Fibroblast of skin of left biceps (primary cell): Measurements from ENCODE around the gene ZC3H4.
A peak's percentile ranks its signal among the peaks of the same experiment; 100 is the strongest.

ENCODE experiments used
- DNase-seq, 2 experiments: peaks; one replicate each; pipeline ENCODE4 v3.0.0-alpha.2; 2013; ENCODE audit warnings: low read depth in 2 of 2

ZC3H4 gene

DNA sequence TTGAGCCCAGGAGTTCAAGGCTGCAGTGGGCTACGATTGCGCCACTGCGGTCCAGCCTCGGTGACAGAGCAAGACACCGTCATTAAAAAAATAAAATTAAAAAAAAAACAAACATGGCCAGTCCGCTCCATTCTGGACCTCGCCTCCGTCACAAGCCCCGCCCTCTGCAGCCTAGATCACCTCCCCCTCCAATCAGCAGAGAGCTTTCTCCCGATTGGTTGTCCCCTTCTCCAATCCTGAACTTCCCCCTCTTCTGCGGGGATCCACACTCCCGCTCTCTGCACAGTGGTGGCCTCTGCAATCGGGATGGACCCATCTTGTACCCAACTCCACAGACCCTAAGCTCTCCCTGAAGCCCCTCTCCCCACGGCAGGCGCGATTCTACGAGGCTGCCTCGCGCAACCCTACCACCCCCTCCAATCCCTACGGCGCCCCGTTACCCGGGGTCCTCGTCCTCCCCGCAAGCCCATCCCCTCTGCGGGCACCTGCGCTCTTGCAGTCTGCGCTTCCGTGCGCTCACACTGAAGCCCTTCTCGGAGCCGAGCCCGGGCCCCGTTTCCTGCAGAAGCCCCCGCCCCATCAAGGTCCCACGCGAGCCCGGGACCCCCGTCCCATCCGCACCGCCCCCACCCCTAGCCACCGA, 65.7 kb downstream of the ZC3H4 start:
- peak; percentile 70 to 72 for DNase-seq

DNA sequence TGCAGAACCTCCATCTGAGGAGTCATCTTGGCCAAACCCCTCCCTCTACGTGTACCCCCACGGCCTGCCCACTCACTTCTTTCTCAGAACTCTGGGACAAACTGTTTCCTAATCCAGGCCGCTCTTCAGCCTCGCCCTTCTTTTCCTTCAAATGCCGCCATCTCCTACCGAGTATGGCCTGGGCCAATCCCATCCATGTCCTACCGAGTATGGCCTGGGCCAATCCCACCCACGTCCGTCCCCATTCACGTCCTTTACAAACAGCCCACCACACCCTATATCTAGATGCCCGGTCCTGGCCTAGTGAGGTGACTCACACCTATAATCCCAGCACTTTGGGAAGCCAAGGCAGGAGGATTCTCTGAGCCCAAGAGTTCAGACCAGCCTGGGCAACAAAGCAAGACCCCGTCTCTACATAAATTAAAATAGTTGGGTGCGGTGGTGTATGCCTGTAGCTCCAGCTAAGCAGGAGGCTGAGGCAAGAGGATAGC, 66.3 kb downstream of the ZC3H4 start:
- no peak for DNase-seq

GRCh38 chr19:47045867-47046470, 67.6 kb downstream of the ZC3H4 start:
- no peak for DNase-seq

- no peak for DNase-seq
These were observed 68.4 kb downstream of the ZC3H4 start for GRCh38 chr19:47044946-47045866.

- no peak for DNase-seq
These were observed 72.7 kb downstream of the ZC3H4 start for GRCh38 chr19:47040869-47041268.

- DNase-seq, result no peak
These were observed 74.2 kb downstream of the ZC3H4 start for GRCh38 chr19:47039239-47039874.

DNA sequence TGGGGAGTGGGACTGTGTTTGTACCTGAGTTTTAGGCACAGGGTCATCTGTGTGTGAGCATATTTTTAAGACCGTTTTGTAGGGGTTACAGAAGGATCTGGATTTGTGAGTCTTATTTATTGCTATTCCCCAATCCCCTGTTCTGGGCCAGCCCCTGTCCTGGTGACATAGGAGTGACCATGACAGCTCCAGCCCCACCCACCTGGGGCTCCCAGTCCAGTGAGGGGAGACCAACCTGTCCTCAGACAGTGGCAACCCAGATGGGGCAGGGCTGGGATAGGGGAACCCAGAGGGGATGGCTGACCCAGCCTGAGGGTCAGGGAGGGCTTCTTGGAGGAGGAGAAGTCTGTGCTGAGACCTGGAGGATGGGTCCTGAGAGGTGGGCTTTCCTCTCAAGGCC, 75.8 kb downstream of the ZC3H4 start:
- no peak for DNase-seq

DNA sequence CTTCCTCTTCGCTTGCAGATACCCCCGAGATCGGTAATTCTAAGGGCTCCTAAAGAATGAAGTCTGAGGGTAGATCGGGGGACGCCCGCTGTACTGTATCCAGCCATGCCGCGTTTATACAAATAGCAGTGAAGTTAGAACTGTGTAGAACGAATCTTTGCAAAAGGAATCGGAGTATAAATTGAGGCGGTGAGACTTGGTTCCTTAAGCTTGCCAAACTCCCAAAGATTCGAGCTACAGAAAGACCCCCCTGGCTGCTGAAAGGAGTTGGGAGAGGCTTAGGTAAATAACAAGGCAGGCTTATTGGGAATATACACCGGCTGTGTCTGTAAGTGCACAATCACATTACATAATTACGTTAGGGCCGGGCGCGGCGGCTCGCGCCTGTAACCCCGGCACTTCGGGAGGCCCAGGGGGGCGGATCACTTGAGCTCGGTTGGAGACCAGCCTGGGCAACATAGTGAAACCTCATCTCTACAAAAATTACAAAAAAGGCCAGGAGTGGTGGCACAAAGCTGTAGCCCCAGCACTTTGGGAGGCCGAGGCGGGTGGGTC, 77.4 kb downstream of the ZC3H4 start:
- DNase-seq, result no peak

GRCh38 chr19:47035127-47036096, 78.2 kb downstream of the ZC3H4 start:
- peak; percentile 33 to 36 for DNase-seq

DNA sequence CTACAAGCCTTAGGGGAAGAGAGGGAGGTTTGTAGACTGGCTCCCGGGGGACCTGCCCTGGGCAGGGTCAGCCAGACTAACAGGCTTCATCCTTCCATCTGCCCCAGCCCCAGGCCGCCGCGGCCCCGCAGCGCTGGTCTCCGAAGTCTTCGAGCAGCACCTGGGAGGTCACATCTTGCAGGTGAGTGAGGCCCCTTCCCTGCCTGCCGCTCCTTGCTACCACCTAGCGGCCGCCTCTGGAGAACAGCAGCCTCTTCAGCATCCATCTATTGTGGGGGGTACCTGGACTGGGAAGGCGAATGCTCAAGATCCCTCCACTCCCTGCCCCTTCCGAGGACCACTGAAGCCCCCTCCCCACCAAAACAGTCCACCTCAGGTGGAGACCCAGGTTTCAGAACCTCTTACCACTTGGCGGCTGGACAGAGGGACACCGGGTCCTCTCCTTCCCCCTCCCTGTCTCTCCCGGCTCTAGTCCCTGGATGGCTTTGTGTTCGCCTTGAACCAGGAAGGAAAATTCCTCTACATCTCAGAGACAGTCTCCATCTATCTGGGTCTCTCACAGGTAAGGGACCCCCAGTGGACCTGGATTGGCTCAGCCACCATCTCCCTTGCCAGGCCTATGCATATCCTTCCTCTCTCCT, 81.3 kb downstream of the ZC3H4 start:
- DNase-seq, result no peak

DNA sequence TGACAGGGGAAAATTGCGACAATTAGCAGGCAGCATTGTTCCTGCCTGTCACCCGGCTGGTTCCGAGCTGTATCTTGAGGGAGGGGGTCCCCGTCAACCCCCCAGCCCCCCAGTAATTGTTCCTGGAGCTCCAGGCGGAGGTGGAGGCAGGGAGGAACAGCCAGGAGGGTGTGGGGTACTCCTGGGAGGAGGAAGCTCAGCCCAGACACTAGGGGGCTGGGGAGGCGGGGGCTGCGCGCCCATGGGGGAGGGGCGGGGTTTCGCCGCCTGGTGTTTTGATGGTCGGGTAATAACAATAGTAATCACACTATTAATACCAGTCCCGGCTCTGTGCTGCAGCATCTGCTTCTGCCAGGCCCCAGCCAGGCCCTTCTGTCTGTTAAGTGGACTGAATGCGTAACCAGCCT, 85.4 kb downstream of the ZC3H4 start:
- no peak for DNase-seq

- no peak for DNase-seq
These were observed 85.9 kb downstream of the ZC3H4 start for GRCh38 chr19:47027586-47028088.

DNA sequence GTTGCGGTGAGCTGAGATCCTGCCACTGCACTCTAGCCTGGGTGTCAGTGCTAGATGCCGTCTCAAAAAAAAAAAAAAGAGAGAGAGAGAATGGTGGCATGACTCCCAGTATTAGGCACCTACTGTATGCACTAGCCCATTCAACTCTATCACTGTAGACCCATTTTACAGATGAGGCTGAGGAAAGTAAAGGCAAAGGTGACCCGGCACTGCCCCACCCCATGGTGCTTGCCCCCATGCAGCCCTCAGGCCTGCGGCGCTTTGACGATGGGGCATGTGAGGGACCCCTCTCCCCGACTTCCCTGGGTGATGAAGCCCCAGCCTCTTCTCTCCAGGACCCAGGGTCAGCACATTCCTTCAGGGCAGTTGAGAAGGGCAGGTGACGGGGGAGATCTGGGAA, 86.7 kb downstream of the ZC3H4 start:
- DNase-seq, result no peak

DNA sequence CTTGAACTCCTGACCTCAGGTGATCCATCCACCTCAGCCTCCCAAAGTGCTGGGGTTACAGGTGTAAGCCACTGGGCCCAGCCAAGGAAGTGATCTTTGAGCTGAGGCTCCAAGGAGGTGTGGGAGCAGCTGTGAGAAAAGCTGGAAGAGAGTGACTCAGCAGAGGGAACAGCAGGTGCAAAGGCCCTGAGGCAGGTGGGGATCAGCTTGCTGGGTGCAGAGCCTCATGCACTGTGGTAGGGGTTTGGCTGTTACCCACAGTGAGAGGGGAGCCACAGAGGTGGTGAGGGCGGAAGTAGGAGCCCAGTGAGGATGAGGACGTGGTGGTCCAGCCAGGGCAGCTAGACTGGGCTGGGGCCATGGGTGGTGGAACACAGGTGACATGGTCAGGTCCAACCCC, 87.4 kb downstream of the ZC3H4 start:
- DNase-seq, result no peak

- DNase-seq, result no peak
These were observed 89.1 kb downstream of the ZC3H4 start for GRCh38 chr19:47024502-47024901.

- DNase-seq, result no peak
These were observed 90.2 kb downstream of the ZC3H4 start for GRCh38 chr19:47023448-47023794.

GRCh38 chr19:47022541-47023447, 90.8 kb downstream of the ZC3H4 start:
- no peak for DNase-seq

DNA sequence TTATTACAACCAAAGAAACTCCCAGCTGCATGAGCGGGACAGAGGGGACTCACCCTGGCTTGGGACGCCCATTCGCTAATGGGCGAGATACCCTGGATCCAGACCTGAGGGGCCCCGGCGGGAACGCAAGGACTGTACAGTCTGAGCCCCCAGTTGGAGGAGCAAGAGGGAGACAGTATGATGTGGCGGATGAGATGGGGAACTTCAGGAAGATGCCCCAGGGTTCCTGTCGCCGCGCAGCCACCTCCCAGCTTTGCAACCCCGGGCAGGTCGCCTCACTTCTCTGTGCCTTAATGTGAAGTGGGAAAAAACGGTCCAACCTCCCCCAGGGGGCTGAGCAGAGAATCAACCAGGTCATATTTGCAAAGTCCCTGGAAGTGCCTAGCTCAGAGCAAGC, 91.4 kb downstream of the ZC3H4 start:
- DNase-seq, result no peak
